PFSK-1 (cell line): ENCODE data around the gene MYO1A.

Source experiments
- FOXP2 ChIP-seq: optimal IDR thresholded peaks from 2 replicates; pipeline ENCODE3; 2011; ENCODE audit warnings: borderline replicate concordance, control low read depth, inconsistent platforms; ENCODE audit not compliant: insufficient read depth; ENCODE audit errors: extremely low read length, extremely low read depth
- POLR2AphosphoS5 ChIP-seq: IDR thresholded peaks from 2 replicates; pipeline ENCODE4 v1.6.1; 2012; ENCODE audit warnings: low read depth, mild to moderate bottlenecking, control low read depth, low read length, moderate library complexity
- SIN3A ChIP-seq: IDR thresholded peaks from 2 replicates; pipeline ENCODE4 v1.6.1; 2012; ENCODE audit warnings: mild to moderate bottlenecking, low read length, moderate library complexity, borderline replicate concordance; ENCODE audit not compliant: insufficient read depth
- TAF1 ChIP-seq: IDR thresholded peaks from 2 replicates; pipeline ENCODE4 v1.6.1; 2012; ENCODE audit warnings: low read length, control low read depth, borderline replicate concordance; ENCODE audit not compliant: insufficient read depth
- TF ChIP-seq, protein P1 (sequence below), 2 experiments: IDR thresholded peaks; 2 replicates each; pipeline versions ENCODE4 v1.6.1 to v1.8.0; 2011 to 2012; ENCODE audit warnings: low read depth in 2 of 2, low read length in 2 of 2, control low read depth in 1 of 2, inconsistent platforms in 1 of 2, mild to moderate bottlenecking in 1 of 2, moderate library complexity in 1 of 2; ENCODE audit not compliant: insufficient read depth in 1 of 2

DNA sequence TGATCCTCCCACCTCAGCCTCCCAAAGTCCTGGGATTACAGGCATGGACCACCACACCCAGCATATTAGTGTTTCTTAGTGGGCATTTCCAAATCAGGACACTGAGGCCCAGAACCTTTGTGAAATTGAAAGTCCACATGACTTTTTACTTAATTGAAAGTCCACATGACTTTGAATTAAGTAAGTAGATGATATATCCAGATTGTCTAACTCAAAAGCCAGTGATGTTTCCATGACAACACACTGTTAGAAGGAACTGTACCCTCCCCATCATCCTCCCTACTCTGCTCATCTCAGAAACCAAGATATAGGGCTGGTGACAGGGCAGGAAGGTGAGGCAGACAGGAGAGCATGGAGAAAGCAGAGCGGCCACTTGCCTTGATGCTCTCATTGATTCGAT lies 7.2 kb downstream of the MYO1A start:
- TF ChIP-seq, protein P1, sequence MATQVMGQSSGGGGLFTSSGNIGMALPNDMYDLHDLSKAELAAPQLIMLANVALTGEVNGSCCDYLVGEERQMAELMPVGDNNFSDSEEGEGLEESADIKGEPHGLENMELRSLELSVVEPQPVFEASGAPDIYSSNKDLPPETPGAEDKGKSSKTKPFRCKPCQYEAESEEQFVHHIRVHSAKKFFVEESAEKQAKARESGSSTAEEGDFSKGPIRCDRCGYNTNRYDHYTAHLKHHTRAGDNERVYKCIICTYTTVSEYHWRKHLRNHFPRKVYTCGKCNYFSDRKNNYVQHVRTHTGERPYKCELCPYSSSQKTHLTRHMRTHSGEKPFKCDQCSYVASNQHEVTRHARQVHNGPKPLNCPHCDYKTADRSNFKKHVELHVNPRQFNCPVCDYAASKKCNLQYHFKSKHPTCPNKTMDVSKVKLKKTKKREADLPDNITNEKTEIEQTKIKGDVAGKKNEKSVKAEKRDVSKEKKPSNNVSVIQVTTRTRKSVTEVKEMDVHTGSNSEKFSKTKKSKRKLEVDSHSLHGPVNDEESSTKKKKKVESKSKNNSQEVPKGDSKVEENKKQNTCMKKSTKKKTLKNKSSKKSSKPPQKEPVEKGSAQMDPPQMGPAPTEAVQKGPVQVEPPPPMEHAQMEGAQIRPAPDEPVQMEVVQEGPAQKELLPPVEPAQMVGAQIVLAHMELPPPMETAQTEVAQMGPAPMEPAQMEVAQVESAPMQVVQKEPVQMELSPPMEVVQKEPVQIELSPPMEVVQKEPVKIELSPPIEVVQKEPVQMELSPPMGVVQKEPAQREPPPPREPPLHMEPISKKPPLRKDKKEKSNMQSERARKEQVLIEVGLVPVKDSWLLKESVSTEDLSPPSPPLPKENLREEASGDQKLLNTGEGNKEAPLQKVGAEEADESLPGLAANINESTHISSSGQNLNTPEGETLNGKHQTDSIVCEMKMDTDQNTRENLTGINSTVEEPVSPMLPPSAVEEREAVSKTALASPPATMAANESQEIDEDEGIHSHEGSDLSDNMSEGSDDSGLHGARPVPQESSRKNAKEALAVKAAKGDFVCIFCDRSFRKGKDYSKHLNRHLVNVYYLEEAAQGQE (IDR thresholded peaks at IDR 0.05; ENCODE audit: insufficient read depth in 1 of 2, low read depth in 2 of 2, low read length in 2 of 2), result no peak
- no peak for TF ChIP-seq POLR2AphosphoS5
- TF ChIP-seq SIN3A, result no peak
- TF ChIP-seq TAF1, result no peak
- no peak for TF ChIP-seq FOXP2
